T-helper 2 cell treated with Interferon-gamma antibody and Interleukin-4, amounts not matched to agents 100 ng/mL and 5 ng/mL, for 36 hours (primary cell): ENCODE measurements around the gene ADGRG1. TPM values are rescaled to one million over a fixed set of nuclear protein-coding genes. Genes with fewer than 3 reads are reported as not detected.
"Not testable (repeated sequence)": the region's sequence is repeated elsewhere in the genome, so short reads cannot be mapped to it uniquely, and the experiment has no call there.

ENCODE experiments used
- intact Hi-C: fragments of 100-400 bp; cut with micrococcal nuclease; formaldehyde crosslinking; loops from one replicate; pipeline ENCODE4 v1.15.1; 2023
- total RNA-seq: library from RNA; stranded (reverse); gene quantifications from 2 replicates; pipeline ENCODE4 v1.2.3, GENCODE V29; 2022

The ADGRG1 gene
- total RNA-seq, 1 donor from 2014 or later = 2.4 TPM

- intact Hi-C loops = no loop called here
These were observed 33.8 kb downstream of the ADGRG1 start for GRCh38 chr16:57661936-57662906.

- intact Hi-C loops = no loop called here
These were observed 35.0 kb downstream of the ADGRG1 start for GRCh38 chr16:57663436-57663835.

DNA sequence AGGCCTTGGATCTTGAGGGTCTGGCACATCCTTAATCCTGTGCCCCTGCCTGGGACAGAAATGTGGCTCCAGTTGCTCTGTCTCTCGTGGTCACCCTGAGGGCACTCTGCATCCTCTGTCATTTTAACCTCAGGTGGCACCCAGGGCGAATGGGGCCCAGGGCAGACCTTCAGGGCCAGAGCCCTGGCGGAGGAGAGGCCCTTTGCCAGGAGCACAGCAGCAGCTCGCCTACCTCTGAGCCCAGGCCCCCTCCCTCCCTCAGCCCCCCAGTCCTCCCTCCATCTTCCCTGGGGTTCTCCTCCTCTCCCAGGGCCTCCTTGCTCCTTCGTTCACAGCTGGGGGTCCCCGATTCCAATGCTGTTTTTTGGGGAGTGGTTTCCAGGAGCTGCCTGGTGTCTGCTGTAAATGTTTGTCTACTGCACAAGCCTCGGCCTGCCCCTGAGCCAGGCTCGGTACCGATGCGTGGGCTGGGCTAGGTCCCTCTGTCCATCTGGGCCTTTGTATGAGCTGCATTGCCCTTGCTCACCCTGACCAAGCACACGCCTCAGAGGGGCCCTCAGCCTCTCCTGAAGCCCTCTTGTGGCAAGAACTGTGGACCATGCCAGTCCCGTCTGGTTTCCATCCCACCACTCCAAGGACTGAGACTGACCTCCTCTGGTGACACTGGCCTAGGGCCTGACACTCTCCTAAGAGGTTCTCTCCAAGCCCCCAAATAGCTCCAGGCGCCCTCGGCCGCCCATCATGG is 35.7 kb downstream of the ADGRG1 start:
- intact Hi-C loops = no loop called here

DNA sequence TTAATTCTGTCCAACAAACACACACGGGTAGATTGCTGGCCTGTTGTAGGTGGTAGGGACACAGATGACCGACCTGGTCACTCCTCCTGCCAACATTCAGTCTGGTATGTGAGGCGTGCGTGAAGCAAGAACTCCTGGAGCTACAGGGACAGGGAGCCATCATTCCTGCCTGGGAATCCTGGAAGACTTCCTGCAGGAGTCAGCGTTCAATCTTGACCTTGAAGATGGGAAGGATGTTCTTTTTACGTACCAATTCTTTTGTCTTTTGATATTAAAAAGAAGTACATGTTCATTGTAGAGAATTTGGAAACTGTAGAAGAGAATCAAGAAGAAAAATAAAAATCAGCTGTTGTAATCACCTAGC is 36.2 kb downstream of the ADGRG1 start:
- intact Hi-C loops = no loop called here

GRCh38 chr16:57665541-57665940 is 37.1 kb downstream of the ADGRG1 start:
- intact Hi-C loops = no loop called here

DNA sequence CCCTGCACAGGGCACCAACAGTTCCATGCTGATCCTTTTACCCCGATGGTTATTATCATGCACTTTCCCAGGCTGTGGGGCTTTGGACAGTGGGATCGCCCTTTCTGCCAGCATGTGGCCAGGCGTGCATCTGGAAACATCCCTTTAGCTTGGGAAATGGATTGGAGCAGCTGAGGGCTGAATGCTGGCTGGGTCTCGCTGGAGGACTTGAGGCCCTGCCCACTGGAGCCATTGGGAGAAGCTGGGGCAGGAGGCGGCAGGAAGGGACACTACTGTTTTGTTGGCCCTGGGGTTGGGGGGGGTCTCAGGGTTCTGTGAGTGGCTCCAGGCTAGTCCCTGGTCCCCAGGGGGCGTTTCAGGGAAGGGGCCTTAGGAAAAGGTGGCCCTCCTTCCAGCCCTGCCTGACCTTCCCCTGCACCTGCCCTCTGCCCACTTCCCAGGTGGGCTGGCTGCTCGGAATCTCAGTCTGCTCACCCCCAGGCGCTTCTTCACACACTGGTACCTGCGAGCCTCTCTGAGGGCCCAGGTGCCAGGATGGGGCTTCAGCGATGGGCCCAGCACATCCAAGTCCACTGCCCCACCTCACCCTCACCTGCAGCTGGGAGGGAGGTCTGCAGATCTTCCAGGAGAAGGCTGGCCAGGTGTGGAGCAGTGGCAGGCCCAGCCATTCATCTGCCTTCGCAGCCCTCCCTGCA is 38.1 kb downstream of the ADGRG1 start:
- intact Hi-C loops = no loop called here

DNA sequence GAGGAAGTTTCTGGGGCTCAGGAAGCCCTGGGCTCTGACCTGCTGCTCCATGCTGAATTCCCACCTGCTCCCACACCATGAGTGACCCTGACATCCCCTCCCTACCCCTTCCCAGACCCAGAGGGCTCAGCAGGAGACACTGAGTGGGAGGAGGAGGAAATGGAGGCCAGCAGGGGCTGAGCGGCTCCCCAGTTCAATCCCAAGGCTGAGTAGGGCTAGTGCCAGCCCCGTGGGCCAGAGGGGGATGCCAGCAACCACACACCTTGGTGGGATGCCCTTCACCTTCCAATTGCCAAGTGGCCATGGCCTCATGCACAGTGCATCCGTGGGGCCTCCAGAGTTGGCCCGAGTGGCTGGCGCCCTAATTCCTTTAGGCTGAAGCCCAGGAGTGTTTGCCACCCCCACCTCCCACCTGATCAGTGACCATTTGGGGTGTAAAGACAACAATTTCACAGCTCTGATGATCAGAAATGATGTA is 38.7 kb downstream of the ADGRG1 start:
- intact Hi-C loops = no loop called here

- intact Hi-C loops = no loop called here
These were observed 39.3 kb downstream of the ADGRG1 start for GRCh38 chr16:57667526-57668262.

GRCh38 chr16:57668263-57668571 is 39.8 kb downstream of the ADGRG1 start, which contains the start of gene ADGRG3:
Gene ADGRG3 (plus strand): TSS chr16:57668306. CDS start chr16:57668348, 42 bp downstream.
- intact Hi-C loops = no loop called here

- intact Hi-C loops = no loop called here
These were observed 40.4 kb downstream of the ADGRG1 start for GRCh38 chr16:57668630-57669475.

DNA sequence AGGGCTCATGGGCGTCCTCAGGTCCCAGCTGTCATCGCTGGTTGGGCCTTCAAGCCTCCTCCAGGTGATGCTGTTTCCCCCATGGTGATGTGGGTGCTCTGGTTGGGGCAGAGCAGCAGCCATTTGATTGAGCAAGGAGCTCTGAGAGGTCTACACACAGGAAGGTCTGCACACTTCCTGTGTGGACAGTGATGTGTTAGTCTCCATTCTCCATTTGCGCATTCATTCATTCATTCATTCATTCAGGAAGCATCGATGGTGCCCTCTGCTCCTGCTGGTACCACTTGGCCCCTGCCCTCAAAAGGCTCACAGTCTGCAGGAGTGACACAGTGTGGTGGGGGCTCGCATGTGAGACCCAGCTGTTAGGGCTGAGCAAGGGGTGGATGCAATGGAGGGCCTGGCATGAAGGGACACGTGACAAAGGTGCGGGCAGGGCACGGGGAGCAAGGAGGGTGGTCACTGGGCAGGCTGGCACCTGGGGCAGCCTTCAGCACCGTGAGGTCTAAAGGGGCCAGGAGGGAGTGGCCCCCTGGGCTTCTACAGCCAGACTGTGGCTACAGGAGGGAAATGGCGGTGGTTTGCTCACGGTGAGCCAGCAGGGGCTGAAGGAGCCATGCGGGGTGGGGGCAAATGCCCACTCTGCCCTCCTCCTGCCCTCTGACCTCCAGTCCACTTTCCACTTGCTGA is 41.2 kb downstream of the ADGRG1 start:
- intact Hi-C loops = no loop called here

DNA sequence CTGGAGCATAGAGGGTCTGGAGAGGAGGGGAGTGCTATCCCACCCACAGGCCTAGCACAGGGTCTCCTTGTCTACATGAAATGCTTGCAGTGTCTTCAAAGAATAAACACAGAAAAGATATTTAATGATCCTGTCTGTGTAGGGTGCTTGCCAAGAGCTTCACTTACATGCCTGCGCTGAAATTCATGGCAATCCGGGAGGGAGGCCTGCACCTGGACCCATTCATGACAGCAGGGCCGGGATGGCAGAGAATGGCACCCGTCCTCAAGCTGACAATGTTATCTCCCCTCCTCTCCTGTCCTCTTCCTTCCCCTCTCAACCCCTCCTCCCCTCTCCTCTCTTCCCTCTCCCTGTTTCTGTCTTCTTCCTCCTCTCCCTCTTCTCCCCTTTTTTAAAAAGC is 41.8 kb downstream of the ADGRG1 start:
- intact Hi-C loops = no loop called here

DNA sequence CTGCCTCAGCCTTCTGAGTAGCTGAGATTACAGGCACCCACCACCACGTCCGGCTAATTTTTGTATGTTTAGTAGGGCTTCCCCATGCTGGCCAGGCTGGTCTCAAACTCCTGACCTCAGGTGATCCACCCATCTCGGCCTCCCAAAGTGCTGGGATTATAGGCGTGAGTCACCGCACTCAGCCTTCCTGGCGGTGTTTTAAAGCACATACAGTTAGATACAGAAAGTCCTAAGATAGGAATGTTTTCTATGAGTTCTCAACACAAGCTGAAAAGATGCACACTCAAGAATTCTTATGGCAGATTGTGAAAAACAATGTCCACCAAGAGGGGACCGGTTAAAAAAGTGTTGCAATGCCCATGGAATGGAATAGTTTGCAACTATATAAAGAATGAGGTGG is 43.0 kb downstream of the ADGRG1 start:
- intact Hi-C loops = not testable (repeated sequence)

GRCh38 chr16:57672416-57672815 is 44.0 kb downstream of the ADGRG1 start:
- intact Hi-C loops = no loop called here

- intact Hi-C loops = no loop called here
These were observed 44.4 kb downstream of the ADGRG1 start for GRCh38 chr16:57672824-57673223.

DNA sequence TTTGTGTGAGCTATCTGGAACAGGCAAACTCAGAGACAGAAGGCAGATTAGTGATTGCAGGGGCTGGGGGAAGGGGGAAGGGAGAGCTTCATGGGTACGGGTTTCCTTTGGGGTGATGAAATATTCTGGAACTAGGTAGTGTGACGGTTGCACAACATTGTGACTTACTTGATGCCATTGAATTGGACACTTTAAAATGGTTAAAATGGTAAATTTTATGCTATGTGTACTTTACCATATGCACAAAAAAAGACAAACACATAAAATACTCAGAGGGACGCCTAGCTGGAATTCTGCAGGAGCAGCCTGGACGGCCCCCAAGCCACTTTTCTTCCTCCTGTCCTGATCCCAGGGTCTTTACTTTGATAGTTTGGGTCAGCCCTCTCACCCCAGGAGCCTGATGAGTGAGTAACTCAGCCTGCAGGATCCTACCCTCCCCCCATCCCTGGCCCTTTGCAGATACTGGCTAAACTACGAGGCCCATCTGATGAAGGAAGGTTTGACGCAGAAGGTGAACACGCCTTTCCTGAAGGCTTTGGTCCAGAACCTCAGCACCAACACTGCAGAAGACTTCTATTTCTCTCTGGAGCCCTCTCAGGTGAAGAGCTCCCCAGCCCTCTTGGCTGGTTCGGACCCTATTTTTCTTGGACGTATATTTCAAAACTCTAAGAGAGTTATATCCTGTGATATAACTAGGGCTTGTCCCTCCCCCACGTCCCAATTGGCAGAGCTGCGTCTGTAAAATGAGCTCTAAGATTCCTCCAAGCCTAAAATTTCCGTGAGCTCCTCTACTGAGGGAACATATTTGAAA is 47.5 kb downstream of the ADGRG1 start:
- intact Hi-C loops = no loop called here

- intact Hi-C loops = no loop called here
These were observed 48.2 kb downstream of the ADGRG1 start for GRCh38 chr16:57676553-57677085.

GRCh38 chr16:57677622-57678369 is 49.4 kb downstream of the ADGRG1 start:
- intact Hi-C loops = no loop called here
